Breast epithelium (tissue), 4 donors: Measurements from ENCODE around the gene PUS7. TPM values are rescaled to one million over a fixed set of nuclear protein-coding genes. Genes with fewer than 3 reads are reported as not detected.

Experiments
- DNase-seq, 2 donors: peaks; one replicate each; pipeline ENCODE4 v3.0.0-alpha.2; 2019; ENCODE audit warnings: low spot score in 2 of 2
- H3K27ac ChIP-seq, 2 donors: fragments of 200-600 bp; sonication (generic) in 1 of 2; one replicate each; pipeline ENCODE4 v1.5.1; 2016 to 2019; ENCODE audit warnings: mild to moderate bottlenecking in 1 of 2
- H3K27me3 ChIP-seq, 2 donors: fragments of 200-600 bp; sonication (generic) in 1 of 2; one replicate each; pipeline versions ENCODE4 v1.5.1 to v1.6.0; 2017 to 2019; ENCODE audit warnings: control low read depth in 1 of 2, mild to moderate bottlenecking in 1 of 2
- H3K36me3 ChIP-seq: fragments of 200-600 bp; one replicate; pipeline ENCODE4 v1.5.1; 2019
- H3K4me1 ChIP-seq, 2 donors: fragments of 200-600 bp; sonication (generic); one replicate each; pipeline ENCODE4 v1.5.1; 2016 to 2019; ENCODE audit warnings: control low read depth in 1 of 2
- H3K4me3 ChIP-seq, 3 donors: fragments of 200-600 bp; sonication (generic); 1 replicate in 2 of 3; 2 replicates in 1 of 3; pipeline ENCODE4 v1.5.1; 2016 to 2019; ENCODE audit warnings: mild to moderate bottlenecking in 3 of 3, moderate library complexity in 2 of 3
- H3K9me3 ChIP-seq, 2 donors: fragments of 200-600 bp; sonication (generic) in 1 of 2; one replicate each; pipeline ENCODE4 v1.5.1; 2016 to 2019; ENCODE audit warnings: control low read depth in 1 of 2
- POLR2A ChIP-seq: fragments of 450-650 bp; IDR thresholded peaks from one replicate; pipeline ENCODE4 v1.6.1; 2016; ENCODE audit warnings: antibody characterized with exemption, mild to moderate bottlenecking, moderate library complexity
- POLR2AphosphoS5 ChIP-seq, 3 donors: sonication (generic); formaldehyde crosslinking; IDR thresholded peaks; one replicate each; pipeline ENCODE4 v1.6.1; 2017; ENCODE audit warnings: antibody characterized with exemption in 3 of 3
- intact Hi-C: fragments of 100-400 bp; cut with DNase I; formaldehyde crosslinking; loops from one replicate; pipeline ENCODE4 v1.15.1; 2023; ENCODE audit warnings: low total_unique reads
- total RNA-seq, 3 donors: library from RNA; depleted of rRNA; stranded (reverse); fragments of >200 nt; gene quantifications; one replicate each; pipeline ENCODE4 v1.1.0, GENCODE V29; 2016
- TF ChIP-seq, protein P1 (sequence below), 3 donors: fragments of 450-650 bp; IDR thresholded peaks; one replicate each; pipeline ENCODE4 v1.5.1; 2016 to 2017; ENCODE audit warnings: antibody characterized with exemption in 3 of 3, mild to moderate bottlenecking in 3 of 3, moderate library complexity in 3 of 3

PUS7 gene
- total RNA-seq, 3 donors from 2014 or later = 18.9 to 23.6 (median 19.5) TPM

DNA sequence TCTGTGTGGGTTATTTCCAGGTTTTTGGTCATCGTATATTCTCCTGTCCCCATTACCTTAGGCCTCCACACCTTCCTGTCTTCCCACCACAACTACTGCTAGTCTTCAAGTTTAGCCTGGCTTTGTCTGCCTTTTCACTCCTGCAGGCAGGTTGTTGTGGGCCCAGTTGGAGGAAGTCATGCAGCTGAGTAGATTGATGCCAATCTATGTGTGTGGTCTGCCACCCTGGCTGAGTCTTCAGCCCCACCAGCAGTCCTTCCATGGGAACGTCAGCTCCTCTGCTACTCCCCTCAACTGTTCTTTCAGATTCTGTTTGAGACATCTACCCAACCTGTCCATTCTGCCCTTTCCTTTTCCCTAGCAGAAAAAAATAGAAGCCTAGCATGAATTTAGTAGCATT, 16.3 kb upstream of the PUS7 start:
- TF ChIP-seq POLR2AphosphoS5 (IDR thresholded peaks at IDR 0.05) (no peak), POLR2A (no peak)
- TF ChIP-seq, protein P1, sequence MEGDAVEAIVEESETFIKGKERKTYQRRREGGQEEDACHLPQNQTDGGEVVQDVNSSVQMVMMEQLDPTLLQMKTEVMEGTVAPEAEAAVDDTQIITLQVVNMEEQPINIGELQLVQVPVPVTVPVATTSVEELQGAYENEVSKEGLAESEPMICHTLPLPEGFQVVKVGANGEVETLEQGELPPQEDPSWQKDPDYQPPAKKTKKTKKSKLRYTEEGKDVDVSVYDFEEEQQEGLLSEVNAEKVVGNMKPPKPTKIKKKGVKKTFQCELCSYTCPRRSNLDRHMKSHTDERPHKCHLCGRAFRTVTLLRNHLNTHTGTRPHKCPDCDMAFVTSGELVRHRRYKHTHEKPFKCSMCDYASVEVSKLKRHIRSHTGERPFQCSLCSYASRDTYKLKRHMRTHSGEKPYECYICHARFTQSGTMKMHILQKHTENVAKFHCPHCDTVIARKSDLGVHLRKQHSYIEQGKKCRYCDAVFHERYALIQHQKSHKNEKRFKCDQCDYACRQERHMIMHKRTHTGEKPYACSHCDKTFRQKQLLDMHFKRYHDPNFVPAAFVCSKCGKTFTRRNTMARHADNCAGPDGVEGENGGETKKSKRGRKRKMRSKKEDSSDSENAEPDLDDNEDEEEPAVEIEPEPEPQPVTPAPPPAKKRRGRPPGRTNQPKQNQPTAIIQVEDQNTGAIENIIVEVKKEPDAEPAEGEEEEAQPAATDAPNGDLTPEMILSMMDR (IDR thresholded peaks at IDR 0.05) = no peak
- Histone ChIP-seq H3K9me3 (no peaks in the 10 kb centered on the region), H3K27me3 (no peaks in the 10 kb centered on the region), H3K27ac (no peak overlapping the region), H3K36me3 (no peaks in the 10 kb centered on the region), H3K4me3 (no peak overlapping the region), H3K4me1 (peaks cover under 1 to 3% of the 10 kb centered on the region in 2 donors)
- intact Hi-C loops = no loop called here
- DNase-seq = no peak

- no peak for DNase-seq
- TF ChIP-seq, protein P1 (IDR thresholded peaks at IDR 0.05) = no peak
- TF ChIP-seq POLR2AphosphoS5 (IDR thresholded peaks at IDR 0.05) (no peak), POLR2A (no peak)
- Histone ChIP-seq H3K27me3 (no peaks in the 10 kb centered on the region), H3K36me3 (no peaks in the 10 kb centered on the region), H3K4me3 (peak overlapping the region; percentile 82 to 98 (median 93)), H3K4me1 (peaks cover 4 to 9% of the 10 kb centered on the region in 2 donors), H3K9me3 (no peaks in the 10 kb centered on the region), H3K27ac (peak overlapping the region; percentile 88 to 89)
- intact Hi-C loops = no loop called here
These were observed 10.8 kb upstream of the PUS7 start for GRCh38 chr7:105532709-105533460.

GRCh38 chr7:105531792-105532671, 10.0 kb upstream of the PUS7 start, which contains the start of gene RINT1:
Gene RINT1 (plus strand): TSS chr7:105532201. CDS start chr7:105532316, 115 bp downstream.
- intact Hi-C loops = no loop called here
- peak within 1 kb of the TSS; percentile 82 to 98 (median 93) for H3K4me3 ChIP-seq
- H3K27me3 ChIP-seq = no peaks in the 10 kb centered on the region
- peak; percentile 86 to 89 for DNase-seq
- peak within 1 kb of the TSS; percentile 88 to 89 for H3K27ac ChIP-seq
- peaks cover 4 to 9% of the 10 kb centered on the region in 2 donors for H3K4me1 ChIP-seq
- no peaks in the 10 kb centered on the region for H3K36me3 ChIP-seq
- TF ChIP-seq POLR2AphosphoS5 (IDR thresholded peaks at IDR 0.05) = peak in 2 of 3 donors; percentile 67 to 79
- TF ChIP-seq, protein P1 (IDR thresholded peaks at IDR 0.05) = peak in 2 of 3 donors; percentile 28 to 40
- TF ChIP-seq POLR2A = peak; percentile 59
- H3K9me3 ChIP-seq = no peaks in the 10 kb centered on the region

DNA sequence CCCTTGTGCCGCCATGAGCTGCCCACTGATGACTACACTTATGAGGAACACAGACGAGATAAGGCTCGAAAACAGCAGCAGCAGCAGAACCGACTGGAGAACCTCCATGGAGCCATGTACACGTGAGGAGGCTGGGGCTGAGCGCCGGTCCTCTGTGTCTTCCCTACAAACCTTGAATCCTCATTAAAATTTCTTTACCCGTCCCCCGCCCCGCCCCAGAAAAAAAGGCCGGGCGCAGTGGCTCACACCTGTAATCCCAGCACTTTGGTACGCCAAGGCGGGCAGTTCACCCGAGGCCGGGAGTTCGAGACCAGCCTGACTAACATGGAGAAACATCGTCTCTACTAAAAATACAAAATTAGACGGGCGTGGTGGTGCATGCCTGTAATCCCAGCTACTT, 8.5 kb upstream of the PUS7 start:
- TF ChIP-seq, protein P1 (IDR thresholded peaks at IDR 0.05) = no peak
- TF ChIP-seq POLR2A = no peak
- TF ChIP-seq POLR2AphosphoS5 (IDR thresholded peaks at IDR 0.05) = no peak
- Histone ChIP-seq H3K4me3 (no peak overlapping the region), H3K27me3 (no peaks in the 10 kb centered on the region), H3K9me3 (no peaks in the 10 kb centered on the region), H3K27ac (no peak overlapping the region), H3K36me3 (no peaks in the 10 kb centered on the region), H3K4me1 (peaks cover 4 to 9% of the 10 kb centered on the region in 2 donors)
- intact Hi-C loops = no loop called here
- DNase-seq = no peak
